OCI-LY7 (cell line): ENCODE results near the gene SLC38A4. TPM values are rescaled to one million over a fixed set of nuclear protein-coding genes. Genes with fewer than 3 reads are reported as not detected.

Source experiments
- BruUV-seq: library from RNA; stranded (reverse); fragments of 400-500 nt; replicated peaks from 2 replicates; lab custom pipeline; 2021; lab: Mats Ljungman, UMichigan
- CTCF ChIA-PET: fragments of 300-600 bp; sonication (Branson Sonifier 250); formaldehyde crosslinking; loops from one replicate; lab custom pipeline; 2022; ENCODE audit warnings: antibody characterized with exemption; ENCODE audit not compliant: unreplicated experiment; lab: Charles Lee
- POLR2A ChIA-PET: fragments of 300-600 bp; sonication (Branson Sonifier 250); formaldehyde crosslinking; loops from one replicate; lab custom pipeline; 2022; ENCODE audit warnings: antibody characterized with exemption; lab: Charles Lee
- DNase-seq: peaks from one replicate; pipeline ENCODE4 v3.0.0-alpha.2; 2015; ENCODE audit warnings: low spot score
- H2AFZ ChIP-seq: fragments of 200-600 bp; sonication (generic), shearing (Covaris generic); 2 replicates; pipeline ENCODE4 v1.6.1; 2014; ENCODE audit warnings: mild to moderate bottlenecking, antibody characterized with exemption, low read length, moderate library complexity
- H3K27ac ChIP-seq: fragments of 200-600 bp; sonication (generic); 2 replicates; pipeline ENCODE4 v1.5.1; 2014; ENCODE audit warnings: mixed run types, low read depth, mild to moderate bottlenecking, moderate library complexity, low read length, inconsistent platforms; ENCODE audit not compliant: poor library complexity, severe bottlenecking
- H3K36me3 ChIP-seq: fragments of 200-600 bp; sonication (generic); 2 replicates; pipeline ENCODE4 v1.6.1; 2014; ENCODE audit warnings: mild to moderate bottlenecking, antibody characterized with exemption, low read length, moderate library complexity, mixed read lengths; ENCODE audit not compliant: insufficient read depth
- H3K4me1 ChIP-seq: fragments of 200-600 bp; sonication (generic); 2 replicates; pipeline ENCODE4 v1.5.1; 2014; ENCODE audit warnings: mild to moderate bottlenecking, low read length; ENCODE audit not compliant: insufficient read depth, poor library complexity, severe bottlenecking
- H3K4me2 ChIP-seq: fragments of 200-600 bp; sonication (generic); 2 replicates; pipeline ENCODE4 v1.6.1; 2014; ENCODE audit warnings: mild to moderate bottlenecking, low read length
- H3K4me3 ChIP-seq: fragments of 200-600 bp; sonication (generic); 2 replicates; pipeline ENCODE4 v1.5.1; 2014; ENCODE audit warnings: mild to moderate bottlenecking, low read depth, low read length; ENCODE audit not compliant: poor library complexity, severe bottlenecking
- H3K79me2 ChIP-seq: fragments of 200-600 bp; sonication (generic); 2 replicates; pipeline ENCODE4 v1.6.1; 2016; ENCODE audit warnings: low read depth, mild to moderate bottlenecking, low read length, moderate library complexity, mixed read lengths; ENCODE audit not compliant: insufficient read depth
- H3K9me2 ChIP-seq: fragments of 200-600 bp; sonication (generic); 2 replicates; pipeline ENCODE4 v1.6.1; 2016; ENCODE audit warnings: mild to moderate bottlenecking, low read length, mixed read lengths; ENCODE audit not compliant: insufficient read depth
- H3K9me3 ChIP-seq: fragments of 200-600 bp; sonication (generic); 2 replicates; pipeline ENCODE4 v1.6.1; 2014; ENCODE audit warnings: mild to moderate bottlenecking, mixed run types, low read length, mixed read lengths
- H4K20me1 ChIP-seq: fragments of 200-600 bp; sonication (generic); 2 replicates; pipeline ENCODE4 v1.6.1; 2014; ENCODE audit warnings: mild to moderate bottlenecking, antibody characterized with exemption, low read length, moderate library complexity, mixed read lengths; ENCODE audit not compliant: insufficient read depth
- EZH2phosphoT487 ChIP-seq: fragments of 200-600 bp; sonication (generic); IDR thresholded peaks from 2 replicates; pipeline ENCODE4 v1.6.1; 2018; ENCODE audit warnings: low read depth, borderline replicate concordance, mild to moderate bottlenecking, mixed run types, antibody characterized with exemption, low read length, moderate library complexity, mixed read lengths
- intact Hi-C: fragments of 100-400 bp; cut with micrococcal nuclease; formaldehyde crosslinking; loops from one replicate; pipeline ENCODE4 v1.10.0; 2022; ENCODE audit not compliant: unreplicated experiment
- total RNA-seq, 2 experiments: library from RNA; depleted of rRNA in 1 of 2; stranded (reverse); fragments of >200 nt in 1 of 2; shearing (Covaris generic) in 1 of 2; gene quantifications; 2 replicates each; pipeline ENCODE4 v1.2.3, GENCODE V29; 2014 to 2022
- TF ChIP-seq, protein P1 (sequence below): fragments of 200-600 bp; sonication (generic); conservative IDR thresholded peaks from 2 replicates; pipeline ENCODE4 v1.5.1; 2014; ENCODE audit warnings: mild to moderate bottlenecking, antibody characterized with exemption, low read length, moderate library complexity, mixed read lengths

The SLC38A4 gene
- total RNA-seq, 2 experiments from 2014 or later, result not detected

- Histone ChIP-seq H2AFZ (no peak overlapping the region), H3K4me1 (no peaks in the 10 kb centered on the region), H3K36me3 (no peaks in the 10 kb centered on the region), H3K9me3 (no peaks in the 10 kb centered on the region), H3K9me2 (no peaks in the 10 kb centered on the region), H3K4me2 (no peak overlapping the region), H3K79me2 (no peaks in the 10 kb centered on the region), H3K4me3 (no peak overlapping the region), H4K20me1 (no peaks in the 10 kb centered on the region), H3K27ac (no peak overlapping the region)
- ChIA-PET POLR2A (no interaction called here), CTCF (no interaction called here)
- BruUV-seq, result no TSS peak
- TF ChIP-seq EZH2phosphoT487, result no peak
- TF ChIP-seq, protein P1, sequence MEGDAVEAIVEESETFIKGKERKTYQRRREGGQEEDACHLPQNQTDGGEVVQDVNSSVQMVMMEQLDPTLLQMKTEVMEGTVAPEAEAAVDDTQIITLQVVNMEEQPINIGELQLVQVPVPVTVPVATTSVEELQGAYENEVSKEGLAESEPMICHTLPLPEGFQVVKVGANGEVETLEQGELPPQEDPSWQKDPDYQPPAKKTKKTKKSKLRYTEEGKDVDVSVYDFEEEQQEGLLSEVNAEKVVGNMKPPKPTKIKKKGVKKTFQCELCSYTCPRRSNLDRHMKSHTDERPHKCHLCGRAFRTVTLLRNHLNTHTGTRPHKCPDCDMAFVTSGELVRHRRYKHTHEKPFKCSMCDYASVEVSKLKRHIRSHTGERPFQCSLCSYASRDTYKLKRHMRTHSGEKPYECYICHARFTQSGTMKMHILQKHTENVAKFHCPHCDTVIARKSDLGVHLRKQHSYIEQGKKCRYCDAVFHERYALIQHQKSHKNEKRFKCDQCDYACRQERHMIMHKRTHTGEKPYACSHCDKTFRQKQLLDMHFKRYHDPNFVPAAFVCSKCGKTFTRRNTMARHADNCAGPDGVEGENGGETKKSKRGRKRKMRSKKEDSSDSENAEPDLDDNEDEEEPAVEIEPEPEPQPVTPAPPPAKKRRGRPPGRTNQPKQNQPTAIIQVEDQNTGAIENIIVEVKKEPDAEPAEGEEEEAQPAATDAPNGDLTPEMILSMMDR, result no peak
- intact Hi-C loops, result no loop called here
- DNase-seq, result no peak
Measured at GRCh38 chr12:46841891-46842290, 16.1 kb upstream of the SLC38A4 start.

GRCh38 chr12:46839964-46840363 lies 14.2 kb upstream of the SLC38A4 start:
- Histone ChIP-seq H4K20me1 (no peaks in the 10 kb centered on the region), H3K9me2 (no peaks in the 10 kb centered on the region), H3K79me2 (no peaks in the 10 kb centered on the region), H3K4me3 (no peak overlapping the region), H3K4me2 (no peak overlapping the region), H2AFZ (no peak overlapping the region), H3K27ac (no peak overlapping the region), H3K9me3 (no peaks in the 10 kb centered on the region), H3K4me1 (no peaks in the 10 kb centered on the region), H3K36me3 (no peaks in the 10 kb centered on the region)
- ChIA-PET CTCF (no interaction called here), POLR2A (interaction anchor here (0.6 kb wide), 1 partner anchor 734 kb away, joined by 3 read pairs; no protein-coding TSS in a partner anchor)
- no peak for DNase-seq
- BruUV-seq, result no TSS peak
- TF ChIP-seq, protein P1, result no peak
- no peak for TF ChIP-seq EZH2phosphoT487
- intact Hi-C loops, result no loop called here

DNA sequence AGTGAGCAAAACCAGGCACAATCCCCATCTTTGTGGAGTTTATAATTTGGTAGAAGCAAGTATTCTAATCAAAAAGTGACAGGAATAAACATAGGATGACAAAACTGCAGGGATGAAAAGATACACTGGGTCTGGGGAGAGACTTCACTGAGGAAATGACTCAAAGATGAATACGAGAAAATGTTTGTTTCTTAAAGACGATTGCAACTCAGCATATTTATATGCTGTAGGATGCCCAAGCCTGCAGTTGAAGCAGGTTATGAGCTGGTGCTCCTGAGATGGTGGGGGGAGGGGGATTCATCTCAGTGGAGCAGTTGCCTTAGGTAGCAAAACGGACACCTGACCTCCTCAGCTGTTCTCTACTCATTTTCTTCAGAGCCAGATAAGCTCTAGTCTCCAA lies 13.4 kb upstream of the SLC38A4 start:
- no peaks in the 10 kb centered on the region for H4K20me1 ChIP-seq
- intact Hi-C loops, result no loop called here
- no peaks in the 10 kb centered on the region for H3K9me2 ChIP-seq

More for the DNA sequence above, 13.4 kb upstream of the SLC38A4 start:
- Histone ChIP-seq H3K4me3 (no peak overlapping the region), H2AFZ (no peak overlapping the region), H3K9me3 (no peaks in the 10 kb centered on the region), H3K4me1 (no peaks in the 10 kb centered on the region), H3K36me3 (no peaks in the 10 kb centered on the region), H3K27ac (no peak overlapping the region), H3K4me2 (no peak overlapping the region), H3K79me2 (no peaks in the 10 kb centered on the region)
- ChIA-PET POLR2A (no interaction called here), CTCF (no interaction called here)
- no TSS peak for BruUV-seq
- no peak for DNase-seq
- TF ChIP-seq EZH2phosphoT487, result no peak
- TF ChIP-seq, protein P1, result no peak
